ENCODE data around the gene PRR14L. TPM values are rescaled to one million over a fixed set of nuclear protein-coding genes. Genes with fewer than 3 reads are reported as not detected.

The PRR14L gene
- total RNA-seq, 1 donor from 2014 or later, result 61.7 TPM

GRCh38 chr22:31753634-31754501 is 3.9 kb upstream of the PRR14L start, which contains the start of gene DEPDC5:
Gene DEPDC5 (plus strand): TSS chr22:31754019. CDS start chr22:31754922, 903 bp downstream.
- Mint-ChIP-seq H3K9me3 (no peaks in the 10 kb centered on the region), H3K4me1 (peaks cover 35% of the 10 kb centered on the region), H3K27ac (peak within 1 kb of the TSS; percentile 100), H3K36me3 (no peaks in the 10 kb centered on the region), H3K4me3 (peak within 1 kb of the TSS; percentile 73), H3K27me3 (ENCODE audit: low read depth) (no peaks in the 10 kb centered on the region)
- peak; percentile 93 to 97 for DNase-seq (ENCODE audit: low spot score in 2 of 2, unreplicated experiment in 2 of 2)
- TF ChIP-seq, protein P1, sequence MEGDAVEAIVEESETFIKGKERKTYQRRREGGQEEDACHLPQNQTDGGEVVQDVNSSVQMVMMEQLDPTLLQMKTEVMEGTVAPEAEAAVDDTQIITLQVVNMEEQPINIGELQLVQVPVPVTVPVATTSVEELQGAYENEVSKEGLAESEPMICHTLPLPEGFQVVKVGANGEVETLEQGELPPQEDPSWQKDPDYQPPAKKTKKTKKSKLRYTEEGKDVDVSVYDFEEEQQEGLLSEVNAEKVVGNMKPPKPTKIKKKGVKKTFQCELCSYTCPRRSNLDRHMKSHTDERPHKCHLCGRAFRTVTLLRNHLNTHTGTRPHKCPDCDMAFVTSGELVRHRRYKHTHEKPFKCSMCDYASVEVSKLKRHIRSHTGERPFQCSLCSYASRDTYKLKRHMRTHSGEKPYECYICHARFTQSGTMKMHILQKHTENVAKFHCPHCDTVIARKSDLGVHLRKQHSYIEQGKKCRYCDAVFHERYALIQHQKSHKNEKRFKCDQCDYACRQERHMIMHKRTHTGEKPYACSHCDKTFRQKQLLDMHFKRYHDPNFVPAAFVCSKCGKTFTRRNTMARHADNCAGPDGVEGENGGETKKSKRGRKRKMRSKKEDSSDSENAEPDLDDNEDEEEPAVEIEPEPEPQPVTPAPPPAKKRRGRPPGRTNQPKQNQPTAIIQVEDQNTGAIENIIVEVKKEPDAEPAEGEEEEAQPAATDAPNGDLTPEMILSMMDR (IDR thresholded peaks at IDR 0.05; ENCODE audit: unreplicated experiment), result no peak

GRCh38 chr22:31753005-31753633 is 3.2 kb upstream of the PRR14L start:
- peak in 1 of 2 experiments; percentile 47 for DNase-seq (ENCODE audit: low spot score in 2 of 2, unreplicated experiment in 2 of 2)
- H3K27me3 Mint-ChIP-seq (ENCODE audit: low read depth), result no peaks in the 10 kb centered on the region
- H3K9me3 Mint-ChIP-seq, result no peaks in the 10 kb centered on the region
- TF ChIP-seq, protein P1 (IDR thresholded peaks at IDR 0.05; ENCODE audit: unreplicated experiment), result no peak
- H3K36me3 Mint-ChIP-seq, result no peaks in the 10 kb centered on the region
- peaks cover 43% of the 10 kb centered on the region for H3K4me1 Mint-ChIP-seq
- H3K4me3 Mint-ChIP-seq, result peak overlapping the region; percentile 73
- H3K27ac Mint-ChIP-seq, result peak overlapping the region; percentile 100

GRCh38 chr22:31752096-31752847 is 2.3 kb upstream of the PRR14L start:
- H3K27me3 Mint-ChIP-seq (ENCODE audit: low read depth), result no peaks in the 10 kb centered on the region
- peaks cover 50% of the 10 kb centered on the region for H3K4me1 Mint-ChIP-seq
- TF ChIP-seq, protein P1 (IDR thresholded peaks at IDR 0.05; ENCODE audit: unreplicated experiment), result no peak
- DNase-seq (ENCODE audit: low spot score in 2 of 2, unreplicated experiment in 2 of 2), result no peak
- no peaks in the 10 kb centered on the region for H3K9me3 Mint-ChIP-seq
- peaks cover 6% of the 10 kb centered on the region for H3K36me3 Mint-ChIP-seq
- H3K27ac Mint-ChIP-seq, result peak overlapping the region; percentile 100
- H3K4me3 Mint-ChIP-seq, result peak overlapping the region; percentile 73

- peak overlapping the region; percentile 89 for H3K27ac Mint-ChIP-seq
- no peak for DNase-seq (ENCODE audit: low spot score in 2 of 2, unreplicated experiment in 2 of 2)
- peaks cover 9% of the 10 kb centered on the region for H3K36me3 Mint-ChIP-seq
- peak overlapping the region; percentile 90 for H3K4me3 Mint-ChIP-seq
- no peaks in the 10 kb centered on the region for H3K27me3 Mint-ChIP-seq (ENCODE audit: low read depth)
- no peaks in the 10 kb centered on the region for H3K9me3 Mint-ChIP-seq
- H3K4me1 Mint-ChIP-seq, result peaks cover 50% of the 10 kb centered on the region
- TF ChIP-seq, protein P1 (IDR thresholded peaks at IDR 0.05; ENCODE audit: unreplicated experiment), result no peak
Observed at GRCh38 chr22:31750365-31751284, 693 bp upstream of the PRR14L start.

DNA sequence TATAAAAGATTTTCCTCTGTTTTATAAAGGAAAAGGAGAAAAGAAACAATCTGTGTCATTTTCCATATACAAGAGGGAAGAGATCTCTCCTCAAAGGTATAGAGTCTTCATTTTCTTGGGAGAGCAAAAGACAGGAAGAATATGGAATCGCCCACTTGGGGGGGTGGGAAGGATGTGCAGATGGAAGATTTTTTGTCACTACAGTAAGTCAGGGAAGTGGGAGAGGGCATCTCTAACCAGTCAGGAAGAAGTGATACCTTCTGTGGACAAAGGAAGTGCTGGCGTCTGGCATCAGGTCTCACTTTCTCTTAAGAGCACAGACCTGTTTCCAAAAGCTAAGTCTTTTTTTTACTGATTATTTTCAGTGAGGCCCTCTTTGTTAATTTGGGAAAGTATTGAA is 1.4 kb downstream of the PRR14L start:
- Mint-ChIP-seq H3K4me3 (peak overlapping the region; percentile 90), H3K27ac (peak overlapping the region; percentile 89), H3K27me3 (ENCODE audit: low read depth) (no peaks in the 10 kb centered on the region), H3K9me3 (no peaks in the 10 kb centered on the region), H3K4me1 (peaks cover 35% of the 10 kb centered on the region), H3K36me3 (peaks cover 14% of the 10 kb centered on the region)
- no peak for DNase-seq (ENCODE audit: low spot score in 2 of 2, unreplicated experiment in 2 of 2)
- TF ChIP-seq, protein P1 (IDR thresholded peaks at IDR 0.05; ENCODE audit: unreplicated experiment), result no peak
